H9 (cell line): ENCODE measurements around the gene BCKDHB. TPM values are rescaled to one million over a fixed set of nuclear protein-coding genes. Genes with fewer than 3 reads are reported as not detected.

Source experiments
- DNase-seq: peaks from one replicate; pipeline ENCODE4 v3.0.0-alpha.2; 2017
- H2AFZ ChIP-seq: one replicate; pipeline ENCODE4 v1.6.1; 2013; ENCODE audit warnings: mild to moderate bottlenecking, low read length, control low read depth, moderate library complexity
- H2AK5ac ChIP-seq: 2 replicates; pipeline ENCODE4 v1.6.1; 2013; ENCODE audit warnings: low read length, control low read depth, mixed read lengths; ENCODE audit not compliant: insufficient read length
- H2BK120ac ChIP-seq: one replicate; pipeline ENCODE4 v1.6.1; 2013; ENCODE audit warnings: low read depth, mild to moderate bottlenecking, low read length, control low read depth, inconsistent platforms; ENCODE audit not compliant: poor library complexity, severe bottlenecking
- H2BK12ac ChIP-seq: 2 replicates; pipeline ENCODE4 v1.6.1; 2013; ENCODE audit warnings: low read length, control low read depth, mixed read lengths, low read depth; ENCODE audit not compliant: insufficient read length
- H2BK15ac ChIP-seq: 2 replicates; pipeline ENCODE4 v1.6.1; 2013; ENCODE audit warnings: low read depth, low read length, control low read depth
- H2BK20ac ChIP-seq: one replicate; pipeline ENCODE4 v1.6.1; 2013; ENCODE audit warnings: low read depth, mild to moderate bottlenecking, low read length, control low read depth, inconsistent platforms; ENCODE audit not compliant: poor library complexity, severe bottlenecking
- H2BK5ac ChIP-seq: 2 replicates; pipeline ENCODE4 v1.6.1; 2013; ENCODE audit warnings: low read length, control low read depth, mixed read lengths; ENCODE audit not compliant: insufficient read length
- H3K14ac ChIP-seq: 2 replicates; pipeline ENCODE4 v1.6.1; 2013; ENCODE audit warnings: low read length, control low read depth; ENCODE audit not compliant: insufficient read depth
- H3K18ac ChIP-seq: 2 replicates; pipeline ENCODE4 v1.6.1; 2013; ENCODE audit warnings: low read depth, mild to moderate bottlenecking, mixed read lengths, low read length, control low read depth; ENCODE audit not compliant: insufficient read length
- H3K23ac ChIP-seq: 2 replicates; pipeline ENCODE4 v1.6.1; 2013; ENCODE audit warnings: low read length, control low read depth, mixed read lengths, low read depth; ENCODE audit not compliant: insufficient read length
- H3K23me2 ChIP-seq: 2 replicates; pipeline ENCODE4 v1.6.1; 2013; ENCODE audit warnings: low read depth, mild to moderate bottlenecking, mixed read lengths, low read length, control low read depth; ENCODE audit not compliant: insufficient read length, poor library complexity, severe bottlenecking
- H3K27ac ChIP-seq: 2 replicates; pipeline ENCODE4 v1.5.1; 2013; ENCODE audit warnings: low read length, control low read depth, mixed read lengths, low read depth; ENCODE audit not compliant: insufficient read length
- H3K27me3 ChIP-seq: 2 replicates; pipeline ENCODE4 v1.6.1; 2013; ENCODE audit warnings: low read length, control low read depth, inconsistent platforms; ENCODE audit not compliant: insufficient read depth
- H3K4ac ChIP-seq: 2 replicates; pipeline ENCODE4 v1.6.1; 2013; ENCODE audit warnings: low read depth, mild to moderate bottlenecking, control low read depth, inconsistent platforms, low read length, moderate library complexity
- H3K4me1 ChIP-seq: 2 replicates; pipeline ENCODE4 v1.6.1; 2013; ENCODE audit warnings: low read length, control low read depth, inconsistent platforms; ENCODE audit not compliant: insufficient read depth
- H3K4me2 ChIP-seq: 2 replicates; pipeline ENCODE4 v1.6.1; 2013; ENCODE audit warnings: low read length, control low read depth, mixed read lengths; ENCODE audit not compliant: insufficient read length, insufficient read depth
- H3K56ac ChIP-seq: 2 replicates; pipeline ENCODE4 v1.6.1; 2013; ENCODE audit warnings: low read depth, mild to moderate bottlenecking, mixed read lengths, low read length, control low read depth; ENCODE audit not compliant: insufficient read length
- H3K79me1 ChIP-seq: 2 replicates; pipeline ENCODE4 v1.6.1; 2013; ENCODE audit warnings: low read depth, mild to moderate bottlenecking, moderate library complexity, low read length, control low read depth, inconsistent platforms; ENCODE audit not compliant: insufficient read depth, poor library complexity, severe bottlenecking
- H3K79me2 ChIP-seq: 2 replicates; pipeline ENCODE4 v1.6.1; 2013; ENCODE audit warnings: low read length, control low read depth, inconsistent platforms; ENCODE audit not compliant: insufficient read depth
- H3K9ac ChIP-seq: 2 replicates; pipeline ENCODE4 v1.6.1; 2013; ENCODE audit warnings: low read length, control low read depth, mixed read lengths; ENCODE audit not compliant: insufficient read length; ENCODE audit errors: extremely low read depth
- H3K9me3 ChIP-seq: one replicate; pipeline ENCODE4 v1.6.1; 2013; ENCODE audit warnings: low read depth, low read length, inconsistent platforms; ENCODE audit not compliant: control insufficient read depth
- H3T11ph ChIP-seq: one replicate; pipeline ENCODE4 v1.6.1; 2013; ENCODE audit warnings: mild to moderate bottlenecking, low read length, control low read depth, inconsistent platforms
- H4K20me1 ChIP-seq: one replicate; pipeline ENCODE4 v1.6.1; 2013; ENCODE audit not compliant: control insufficient read depth, insufficient read length, insufficient read depth
- H4K5ac ChIP-seq: 2 replicates; pipeline ENCODE4 v1.6.1; 2013; ENCODE audit warnings: low read depth, mild to moderate bottlenecking, mixed read lengths, low read length, control low read depth; ENCODE audit not compliant: insufficient read length
- H4K8ac ChIP-seq: replicated peaks from 2 replicates; pipeline ENCODE4 v1.6.1; 2013; ENCODE audit warnings: low read length, control low read depth, mixed read lengths, low read depth; ENCODE audit not compliant: insufficient read length
- H4K91ac ChIP-seq: 2 replicates; pipeline ENCODE4 v1.6.1; 2013; ENCODE audit warnings: low read depth, mild to moderate bottlenecking, moderate library complexity, mixed read lengths, low read length, control low read depth; ENCODE audit not compliant: insufficient read length
- H3K27ac Mint-ChIP-seq, 3 experiments: 2 replicates in 2 of 3; 3 replicates in 1 of 3; pipeline ENCODE4 v1.8.0; 2020 to 2021; ENCODE audit warnings: mixed read lengths in 3 of 3, mild to moderate bottlenecking in 1 of 3, moderate library complexity in 1 of 3
- H3K27me3 Mint-ChIP-seq: 2 replicates; pipeline ENCODE4 v1.8.0; 2021; ENCODE audit warnings: low read depth, mild to moderate bottlenecking, moderate library complexity, mixed read lengths
- H3K36me3 Mint-ChIP-seq, 3 experiments: 2 replicates in 2 of 3; 3 replicates in 1 of 3; pipeline ENCODE4 v1.8.0; 2020 to 2021; ENCODE audit warnings: low read depth in 3 of 3, mixed read lengths in 3 of 3; ENCODE audit not compliant: insufficient read depth in 1 of 3
- H3K4me1 Mint-ChIP-seq, 2 experiments: 2 replicates each; pipeline ENCODE4 v1.8.0; 2020; ENCODE audit warnings: mixed read lengths in 2 of 2
- H3K4me3 Mint-ChIP-seq, 2 experiments: 2 replicates in 1 of 2; 3 replicates in 1 of 2; pipeline ENCODE4 v1.8.0; 2020 to 2021; ENCODE audit warnings: mild to moderate bottlenecking in 2 of 2, mixed read lengths in 2 of 2, moderate library complexity in 1 of 2
- H3K9me3 Mint-ChIP-seq, 2 experiments: 2 replicates in 1 of 2; 3 replicates in 1 of 2; pipeline ENCODE4 v1.8.0; 2020; ENCODE audit warnings: mild to moderate bottlenecking in 2 of 2, mixed read lengths in 2 of 2, moderate library complexity in 1 of 2
- CTCF ChIP-seq: fragments of 200-600 bp; sonication (generic); conservative IDR thresholded peaks from 3 replicates; pipeline ENCODE4 v1.8.0; 2021; ENCODE audit warnings: antibody characterized with exemption, mild to moderate bottlenecking
- WGBS: extraction: QIAGEN DNeasy Blood & Tissue Kit; methylation state at CpG from one replicate; pipeline ENCODE4 v1.1.7; 2013; ENCODE audit warnings: missing lambda C conversion rate, low lambda C conversion rate, mixed read lengths; ENCODE audit not compliant: insufficient read length; ENCODE audit errors: extremely low coverage; 5-methylcytosine and 5-hydroxymethylcytosine counted together
- total RNA-seq: library from RNA; stranded (reverse); gene quantifications from 2 replicates; pipeline ENCODE4 v1.2.1, GENCODE V29; 2021

The BCKDHB gene
- total RNA-seq, 1 experiment from 2014 or later, result 26.6 TPM

GRCh38 chr6:80134065-80134464 is 27.6 kb downstream of the BCKDHB start:
- H2AK5ac ChIP-seq, result no peak overlapping the region
- H3K36me3 Mint-ChIP-seq, result peaks cover 15 to 48% (median 22%) of the 10 kb centered on the region in 3 experiments; a peak in 6 of 7 replicates
- H3K4me1 Mint-ChIP-seq, result 0 out of 4 replicates have a peak, but pooled peaks cover 2% of the 10 kb centered on the region in 2 experiments

More at GRCh38 chr6:80134065-80134464, 27.6 kb downstream of the BCKDHB start:
- Mint-ChIP-seq H3K9me3 (peaks cover 0 to 2% of the 10 kb centered on the region in 2 experiments; a peak in 2 of 5 replicates), H3K27me3 (no peaks in the 10 kb centered on the region), H3K27ac (peak overlapping the region in 1 of 3 experiments; percentile 64; a peak in 1 of 7 replicates), H3K4me3 (no peak overlapping the region)
- H3K23me2 ChIP-seq, result no peaks in the 10 kb centered on the region
- no peak overlapping the region for H3K23ac ChIP-seq
- H3K9ac ChIP-seq, result no peak overlapping the region
- no peak overlapping the region for H3K14ac ChIP-seq
- no peak for DNase-seq
- no peak overlapping the region for H3K27ac ChIP-seq
- H2BK5ac ChIP-seq, result no peak overlapping the region
- no peak overlapping the region for H3K18ac ChIP-seq
- H3K4ac ChIP-seq, result no peak overlapping the region
- no CpG with 5 or more reads among the region's 1 CpG for WGBS
- no peak overlapping the region for H2BK20ac ChIP-seq
- H3K56ac ChIP-seq, result no peak overlapping the region
- H2BK120ac ChIP-seq, result no peak overlapping the region
- H4K91ac ChIP-seq, result no peak overlapping the region
- no peak for TF ChIP-seq CTCF
- H2BK15ac ChIP-seq, result no peak overlapping the region
- H3K79me2 ChIP-seq, result no peaks in the 10 kb centered on the region
- H2AFZ ChIP-seq, result no peak overlapping the region
- H3K4me1 ChIP-seq, result no peaks in the 10 kb centered on the region
- no peak overlapping the region for H4K8ac ChIP-seq
- no peak overlapping the region for H3T11ph ChIP-seq
- H4K5ac ChIP-seq, result no peak overlapping the region
- no peaks in the 10 kb centered on the region for H3K9me3 ChIP-seq
- no peaks in the 10 kb centered on the region for H3K79me1 ChIP-seq
- no peak overlapping the region for H2BK12ac ChIP-seq
- no peaks in the 10 kb centered on the region for H3K27me3 ChIP-seq
- no peak overlapping the region for H3K4me2 ChIP-seq
- no peaks in the 10 kb centered on the region for H4K20me1 ChIP-seq
